ENCODE results near the gene SOX2.

- TF ChIP-seq POLR2AphosphoS5 (IDR thresholded peaks at IDR 0.05) (no peak), CTCF (IDR thresholded peaks at IDR 0.05) (no peak)
Measured at GRCh38 chr3:181703601-181704420, 7.9 kb upstream of the SOX2 start.
